HCT116 (cell line): ENCODE data around the gene FBXO21. TPM values are rescaled to one million over a fixed set of nuclear protein-coding genes. Genes with fewer than 3 reads are reported as not detected.

Experiments
- ATAC-seq: fragments of 200-7000 bp; cut with Tn5 transposase; 2 replicates; pipeline ENCODE4 v1.9.1; 2020; ENCODE audit warnings: mild to moderate bottlenecking, moderate library complexity
- BruUV-seq: library from RNA; stranded (reverse); fragments of 400-500 nt; replicated peaks from 2 replicates; lab custom pipeline; 2021; lab: Mats Ljungman, UMichigan
- CTCF ChIA-PET: fragments of 300-600 bp; sonication (Branson Sonifier 250); formaldehyde crosslinking; loops from one replicate; lab custom pipeline; 2021; ENCODE audit warnings: antibody characterized with exemption; lab: Charles Lee
- POLR2A ChIA-PET: fragments of 300-600, 350-600 bp; sonication (Branson Sonifier 250); formaldehyde crosslinking; loops from one replicate; lab custom pipeline; 2021; ENCODE audit warnings: antibody characterized with exemption; lab: Charles Lee
- RAD21 ChIA-PET, 2 experiments: fragments of 300-600 bp; sonication (Branson Sonifier 250); formaldehyde crosslinking; loops; one replicate each; lab custom pipeline; 2023; ENCODE audit warnings: low total read pairs in 2 of 2; ENCODE audit not compliant: uncharacterized antibody in 2 of 2, unreplicated experiment in 2 of 2, low non-redundant PET in 1 of 2; lab: Charles Lee
- DNase-seq: peaks from one replicate; pipeline ENCODE4 v3.0.0-alpha.2; 2010; ENCODE audit warnings: low read depth, low spot score
- H2AFZ ChIP-seq: fragments of 200-600 bp; shearing (Covaris generic), sonication (generic); 2 replicates; pipeline ENCODE4 v1.6.1; 2017; ENCODE audit warnings: low read depth, mixed run types, mixed read lengths, antibody characterized with exemption, low read length; ENCODE audit not compliant: poor library complexity, severe bottlenecking
- H3K27ac ChIP-seq: 2 replicates; pipeline ENCODE4 v1.5.1; 2012; ENCODE audit warnings: low read depth, low read length
- H3K27me3 ChIP-seq: fragments of 200-600 bp; sonication (generic); 2 replicates; pipeline ENCODE4 v1.6.1; 2016; ENCODE audit warnings: mixed run types, low read length, mixed read lengths; ENCODE audit not compliant: insufficient read depth
- H3K36me3 ChIP-seq, 2 experiments: fragments of 200-500 bp in 1 of 2; fragments of 200-600 bp in 1 of 2; sonication (Bioruptor generic) in 1 of 2; sonication (generic) in 1 of 2; 2 replicates each; pipeline versions ENCODE4 v1.5.1 to v1.6.1; 2014 to 2016; ENCODE audit warnings: low read length in 2 of 2, inconsistent platforms in 1 of 2, mixed read lengths in 1 of 2, mixed run types in 1 of 2; ENCODE audit not compliant: insufficient read depth in 2 of 2, control insufficient read depth in 1 of 2
- H3K4me1 ChIP-seq, 2 experiments: fragments of 200-600 bp in 1 of 2; sonication (generic) in 1 of 2; 2 replicates each; pipeline versions ENCODE4 v1.5.1 to v1.6.1; 2012 to 2017; ENCODE audit warnings: low read length in 2 of 2, inconsistent platforms in 1 of 2, mild to moderate bottlenecking in 1 of 2, mixed read lengths in 1 of 2, mixed run types in 1 of 2, moderate library complexity in 1 of 2; ENCODE audit not compliant: insufficient read depth in 2 of 2, control insufficient read depth in 1 of 2
- H3K4me2 ChIP-seq: fragments of 200-600 bp; sonication (generic); 2 replicates; pipeline ENCODE4 v1.6.1; 2017; ENCODE audit warnings: mixed run types, low read length, mixed read lengths
- H3K4me3 ChIP-seq, 2 experiments: fragments of 200-600 bp in 1 of 2; sonication (generic) in 1 of 2; replicated peaks in 1 of 2; 2 replicates each; pipeline ENCODE4 v1.5.1; 2011 to 2016; ENCODE audit warnings: low read length in 2 of 2, control low read depth in 1 of 2, low read depth in 1 of 2, mild to moderate bottlenecking in 1 of 2, mixed read lengths in 1 of 2, mixed run types in 1 of 2
- H3K79me2 ChIP-seq: fragments of 200-600 bp; sonication (generic); 2 replicates; pipeline ENCODE4 v1.6.1; 2017; ENCODE audit warnings: mild to moderate bottlenecking, mixed run types, low read length, moderate library complexity, mixed read lengths; ENCODE audit not compliant: insufficient read depth
- H3K9ac ChIP-seq: fragments of 200-600 bp; sonication (generic); 2 replicates; pipeline ENCODE4 v1.6.1; 2016; ENCODE audit warnings: low read length, mixed read lengths
- H3K9me2 ChIP-seq: fragments of 200-600 bp; sonication (generic), shearing (Covaris generic); 2 replicates; pipeline ENCODE4 v1.6.1; 2017; ENCODE audit warnings: mixed run types, mild to moderate bottlenecking, moderate library complexity; ENCODE audit not compliant: insufficient read depth
- H3K9me3 ChIP-seq, 2 experiments: fragments of 200-500 bp in 1 of 2; fragments of 200-600 bp in 1 of 2; sonication (Bioruptor generic) in 1 of 2; sonication (generic) in 1 of 2; 2 replicates each; pipeline ENCODE4 v1.6.1; 2014 to 2017; ENCODE audit warnings: low read length in 2 of 2, mixed read lengths in 2 of 2, inconsistent platforms in 1 of 2, low read depth in 1 of 2, mild to moderate bottlenecking in 1 of 2, mixed run types in 1 of 2, moderate library complexity in 1 of 2; ENCODE audit not compliant: control insufficient read depth in 1 of 2, insufficient read depth in 1 of 2
- H4K20me1 ChIP-seq: fragments of 200-600 bp; sonication (generic), shearing (Covaris generic); 2 replicates; pipeline ENCODE4 v1.6.1; 2017; ENCODE audit warnings: mixed run types, mild to moderate bottlenecking, moderate library complexity; ENCODE audit not compliant: insufficient read depth
- ATF3 ChIP-seq: IDR thresholded peaks from 2 replicates; pipeline ENCODE4 v1.6.1; 2012
- CTCF ChIP-seq, 3 experiments: fragments of 200-600 bp in 1 of 3; sonication (generic) in 1 of 3; IDR thresholded peaks in 2 of 3; conservative IDR thresholded peaks in 1 of 3; 2 replicates each; pipeline ENCODE4 v1.5.1; 2012 to 2017; ENCODE audit warnings: low read depth in 2 of 3, low read length in 2 of 3, antibody characterized with exemption in 1 of 3, borderline replicate concordance in 1 of 3, control low read depth in 1 of 3, mild to moderate bottlenecking in 1 of 3, mixed read lengths in 1 of 3, mixed run types in 1 of 3, moderate library complexity in 1 of 3; ENCODE audit not compliant: insufficient read depth in 1 of 3
- EGR1 ChIP-seq: IDR thresholded peaks from 2 replicates; pipeline ENCODE4 v1.6.1; 2012; ENCODE audit warnings: low read depth
- EZH2 ChIP-seq: fragments of 200-600 bp; sonication (generic); IDR thresholded peaks from 2 replicates; pipeline ENCODE4 v1.6.1; 2017; ENCODE audit warnings: antibody characterized with exemption, mixed run types
- POLR2A ChIP-seq: IDR thresholded peaks from 2 replicates; pipeline ENCODE4 v1.7.0; 2011; ENCODE audit warnings: borderline replicate concordance; ENCODE audit not compliant: insufficient read depth, insufficient read length; ENCODE audit errors: extremely low read depth
- POLR2AphosphoS5 ChIP-seq: IDR thresholded peaks from 2 replicates; pipeline ENCODE4 v1.6.1; 2011; ENCODE audit warnings: mild to moderate bottlenecking, low read depth, low read length, moderate library complexity
- SP1 ChIP-seq: IDR thresholded peaks from 2 replicates; pipeline ENCODE4 v1.6.1; 2012; ENCODE audit warnings: low read depth
- SRF ChIP-seq: IDR thresholded peaks from 2 replicates; pipeline ENCODE4 v1.6.1; 2012; ENCODE audit warnings: low read depth
- intact Hi-C: fragments of 100-400 bp; cut with micrococcal nuclease; formaldehyde crosslinking; loops from 2 replicates; pipeline ENCODE4 v1.10.0; 2022
- total RNA-seq: library from RNA; stranded (reverse); gene quantifications from one replicate; pipeline ENCODE4 v1.2.1, GENCODE V29; 2021; ENCODE audit not compliant: unreplicated experiment
- TF ChIP-seq, protein P1 (sequence below): IDR thresholded peaks from 2 replicates; pipeline ENCODE4 v1.6.1; 2012

FBXO21 gene
- total RNA-seq, 1 experiment from 2014 or later: 45.5 TPM

DNA sequence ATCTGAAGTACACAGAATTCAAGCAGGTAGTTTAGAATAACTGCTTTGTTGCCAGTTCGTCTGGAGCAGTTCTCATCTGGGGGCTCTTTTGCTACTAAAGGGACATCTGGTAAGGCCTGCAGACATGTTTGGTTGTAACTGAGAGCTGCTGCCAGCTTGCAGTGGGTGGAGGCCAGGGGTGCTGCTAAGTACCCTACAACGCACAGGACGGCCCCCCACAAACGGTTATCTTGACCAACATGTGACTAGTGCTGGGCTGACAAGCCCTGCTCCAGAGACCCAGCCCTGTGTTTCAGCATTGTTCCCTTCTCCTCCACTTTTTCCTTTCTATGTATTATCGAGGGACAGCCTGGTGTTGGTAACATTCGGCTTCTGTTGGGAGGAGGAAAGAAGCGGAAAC lies 40.8 kb downstream of the FBXO21 start:
- peaks cover 23 to 36% of the 10 kb centered on the region in 2 experiments; a peak in 3 of 4 replicates for H3K36me3 ChIP-seq
- no peak overlapping the region for H3K9ac ChIP-seq
- H3K79me2 ChIP-seq: no peaks in the 10 kb centered on the region
- H3K27me3 ChIP-seq: no peaks in the 10 kb centered on the region
- ChIA-PET CTCF (no interaction called here), RAD21 (no interaction called here), POLR2A (no interaction called here)
- no peaks in the 10 kb centered on the region for H3K9me3 ChIP-seq
- intact Hi-C loops: no loop called here
- no TSS peak for BruUV-seq
- H3K4me1 ChIP-seq: no peaks in the 10 kb centered on the region; a peak in 1 of 4 replicates
- H4K20me1 ChIP-seq: no peaks in the 10 kb centered on the region
- no peaks in the 10 kb centered on the region for H3K9me2 ChIP-seq
- no peak for ATAC-seq
- no peak overlapping the region for H3K4me2 ChIP-seq
- H3K27ac ChIP-seq: no peak overlapping the region
- TF ChIP-seq POLR2A: no peak
- TF ChIP-seq ATF3: no peak
- no peak for TF ChIP-seq CTCF (IDR thresholded peaks at IDR 0.05 in 2 of 3, conservative IDR thresholded peaks at IDR 0.05 in 1 of 3; ENCODE audit: borderline replicate concordance in 1 of 3, insufficient read depth in 1 of 3, low read depth in 2 of 3, low read length in 2 of 3)
- TF ChIP-seq, protein P1, sequence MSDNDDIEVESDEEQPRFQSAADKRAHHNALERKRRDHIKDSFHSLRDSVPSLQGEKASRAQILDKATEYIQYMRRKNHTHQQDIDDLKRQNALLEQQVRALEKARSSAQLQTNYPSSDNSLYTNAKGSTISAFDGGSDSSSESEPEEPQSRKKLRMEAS: no peak
- no peak for TF ChIP-seq POLR2AphosphoS5
- TF ChIP-seq EGR1: no peak
- no peak for DNase-seq
- no peak overlapping the region for H2AFZ ChIP-seq
- H3K4me3 ChIP-seq: no peak overlapping the region

DNA sequence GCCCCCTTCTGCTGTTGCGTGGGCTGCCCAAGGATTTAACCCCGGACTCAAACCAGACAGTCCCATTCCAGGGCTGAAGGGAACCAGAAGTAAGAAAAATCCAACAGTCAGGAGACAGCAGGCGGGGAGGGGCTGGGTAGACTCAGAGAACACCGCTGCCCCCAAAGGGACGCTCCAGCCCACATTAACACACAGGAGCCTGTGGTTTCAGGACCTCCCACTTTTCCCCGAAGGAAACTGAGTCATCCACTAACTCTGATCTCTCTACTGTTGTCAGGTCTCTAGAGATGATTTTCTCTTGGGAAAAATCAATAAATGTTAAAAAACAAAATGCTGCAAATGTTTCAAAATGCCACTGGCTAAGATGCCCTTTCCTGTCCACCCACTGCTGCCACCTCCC lies 41.6 kb downstream of the FBXO21 start:
- CTCF ChIA-PET: no interaction called here
- H3K4me3 ChIP-seq: no peak overlapping the region
- H3K4me2 ChIP-seq: no peak overlapping the region
- intact Hi-C loops: no loop called here
- no peaks in the 10 kb centered on the region for H3K9me2 ChIP-seq
- POLR2A ChIA-PET: no interaction called here
- BruUV-seq: no TSS peak
- DNase-seq (no peak), ATAC-seq (no peak)
- no peaks in the 10 kb centered on the region; a peak in 1 of 4 replicates for H3K4me1 ChIP-seq
- no peaks in the 10 kb centered on the region for H3K27me3 ChIP-seq
- no peak overlapping the region for H3K27ac ChIP-seq
- no peaks in the 10 kb centered on the region for H3K79me2 ChIP-seq
- no peak overlapping the region for H3K9ac ChIP-seq
- no peaks in the 10 kb centered on the region for H3K9me3 ChIP-seq
- H4K20me1 ChIP-seq: no peaks in the 10 kb centered on the region
- TF ChIP-seq EZH2: no peak
- no peak for TF ChIP-seq EGR1
- TF ChIP-seq SP1: no peak
- TF ChIP-seq SRF: no peak
- H3K36me3 ChIP-seq: peaks cover 19 to 29% of the 10 kb centered on the region in 2 experiments; a peak in 3 of 4 replicates
- no peak overlapping the region for H2AFZ ChIP-seq
- RAD21 ChIA-PET: no interaction called here
